AG20443 (cell line): ENCODE measurements around the gene SMYD5.

Source experiments
- DNase-seq: peaks from one replicate; pipeline ENCODE4 v3.0.0; 2012; ENCODE audit warnings: low spot score, mixed read lengths

The SMYD5 gene

GRCh38 chr2:73238976-73239375 lies 24.9 kb downstream of the SMYD5 start:
- no peak for DNase-seq

- DNase-seq: no peak
Observed at GRCh38 chr2:73239776-73240175, 25.7 kb downstream of the SMYD5 start.

GRCh38 chr2:73243884-73244570 lies 30.0 kb downstream of the SMYD5 start:
- peak; percentile 51 for DNase-seq

GRCh38 chr2:73244580-73244979 lies 30.5 kb downstream of the SMYD5 start:
- no peak for DNase-seq

GRCh38 chr2:73246850-73247249 lies 32.8 kb downstream of the SMYD5 start:
- no peak for DNase-seq

GRCh38 chr2:73249636-73250035 lies 35.6 kb downstream of the SMYD5 start:
- DNase-seq: no peak

GRCh38 chr2:73250872-73251846 lies 37.1 kb downstream of the SMYD5 start:
- DNase-seq: no peak

- DNase-seq: no peak
Observed at GRCh38 chr2:73252238-73253027, 38.4 kb downstream of the SMYD5 start.

GRCh38 chr2:73253400-73253799 lies 39.4 kb downstream of the SMYD5 start:
- DNase-seq: no peak

- DNase-seq: no peak
Observed at GRCh38 chr2:73253901-73254300, 39.9 kb downstream of the SMYD5 start.

- no peak for DNase-seq
Observed at GRCh38 chr2:73254343-73255006, 40.4 kb downstream of the SMYD5 start.

- DNase-seq: no peak
Observed at GRCh38 chr2:73255007-73255644, 41.1 kb downstream of the SMYD5 start.

GRCh38 chr2:73255907-73256617 lies 42.0 kb downstream of the SMYD5 start:
- no peak for DNase-seq

GRCh38 chr2:73256618-73256922 lies 42.5 kb downstream of the SMYD5 start:
- DNase-seq: no peak

- DNase-seq: no peak
Observed at GRCh38 chr2:73257021-73257420, 43.0 kb downstream of the SMYD5 start.

- no peak for DNase-seq
Observed at GRCh38 chr2:73257425-73258125, 43.5 kb downstream of the SMYD5 start.

- DNase-seq: no peak
Observed at GRCh38 chr2:73258186-73258912, 44.3 kb downstream of the SMYD5 start.

GRCh38 chr2:73258913-73259215 lies 44.8 kb downstream of the SMYD5 start:
- no peak for DNase-seq

- DNase-seq: no peak
Observed at GRCh38 chr2:73259276-73259675, 45.2 kb downstream of the SMYD5 start.
